Endothelial cell (in vitro differentiated cells): ENCODE data around the gene PPIL6. TPM values are rescaled to one million over a fixed set of nuclear protein-coding genes. Genes with fewer than 3 reads are reported as not detected.

Source experiments
- DNase-seq: peaks from one replicate; pipeline ENCODE4 v3.0.0; 2021; ENCODE audit warnings: low spot score
- H3K27ac Mint-ChIP-seq: one replicate; pipeline ENCODE4 v1.8.0; 2021; ENCODE audit warnings: mixed read lengths, inconsistent platforms; ENCODE audit not compliant: unreplicated experiment
- H3K27me3 Mint-ChIP-seq: one replicate; pipeline ENCODE4 v1.8.0; 2021; ENCODE audit warnings: mild to moderate bottlenecking, moderate library complexity, mixed read lengths, inconsistent platforms; ENCODE audit not compliant: unreplicated experiment
- H3K36me3 Mint-ChIP-seq: one replicate; pipeline ENCODE4 v1.8.0; 2021; ENCODE audit warnings: mild to moderate bottlenecking, low read depth, mixed read lengths, inconsistent platforms; ENCODE audit not compliant: unreplicated experiment
- H3K4me1 Mint-ChIP-seq: one replicate; pipeline ENCODE4 v1.8.0; 2021; ENCODE audit warnings: mild to moderate bottlenecking, mixed read lengths, inconsistent platforms; ENCODE audit not compliant: unreplicated experiment
- H3K4me3 Mint-ChIP-seq: one replicate; pipeline ENCODE4 v1.8.0; 2021; ENCODE audit warnings: mild to moderate bottlenecking, mixed read lengths, inconsistent platforms; ENCODE audit not compliant: unreplicated experiment
- H3K9me3 Mint-ChIP-seq: one replicate; pipeline ENCODE4 v1.8.0; 2021; ENCODE audit warnings: mixed read lengths, inconsistent platforms; ENCODE audit not compliant: unreplicated experiment
- total RNA-seq: library from RNA; stranded (reverse); fragmentation: NEBNext Ultra II Directional; extraction: Animal tissue kit (Norgen Biotek cat#: 25700); gene quantifications from one replicate; pipeline ENCODE4 v1.2.1, GENCODE V29; 2021; ENCODE audit not compliant: unreplicated experiment
- TF ChIP-seq, protein P1 (sequence below): fragments of 200-600 bp; sonication (generic); IDR thresholded peaks from one replicate; pipeline ENCODE4 v1.5.0; 2021; ENCODE audit warnings: antibody characterized with exemption; ENCODE audit not compliant: unreplicated experiment

PPIL6 gene
- total RNA-seq, 1 donor from 2014 or later, result 0.95 TPM

DNA sequence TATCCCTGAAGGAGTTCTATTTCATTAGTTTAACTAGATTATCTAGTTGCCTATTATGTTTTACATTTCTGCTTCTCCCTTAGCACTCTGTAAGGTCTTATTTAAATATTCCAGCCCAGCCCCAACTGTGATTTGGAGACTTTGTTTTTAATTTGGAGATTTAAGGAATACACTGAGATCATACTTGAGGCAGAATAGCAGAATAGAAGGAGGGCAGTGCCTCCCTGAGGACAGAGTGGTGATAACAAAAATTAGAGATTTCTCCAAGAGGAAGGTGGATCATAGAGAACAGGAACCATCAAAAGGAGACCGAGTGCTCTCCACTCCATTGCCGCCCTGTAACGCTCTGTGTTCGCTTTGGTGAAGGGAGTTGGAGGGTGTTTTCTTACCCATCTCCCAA is 43.4 kb downstream of the PPIL6 start:
- peaks cover 4% of the 10 kb centered on the region for H3K4me1 Mint-ChIP-seq

DNA sequence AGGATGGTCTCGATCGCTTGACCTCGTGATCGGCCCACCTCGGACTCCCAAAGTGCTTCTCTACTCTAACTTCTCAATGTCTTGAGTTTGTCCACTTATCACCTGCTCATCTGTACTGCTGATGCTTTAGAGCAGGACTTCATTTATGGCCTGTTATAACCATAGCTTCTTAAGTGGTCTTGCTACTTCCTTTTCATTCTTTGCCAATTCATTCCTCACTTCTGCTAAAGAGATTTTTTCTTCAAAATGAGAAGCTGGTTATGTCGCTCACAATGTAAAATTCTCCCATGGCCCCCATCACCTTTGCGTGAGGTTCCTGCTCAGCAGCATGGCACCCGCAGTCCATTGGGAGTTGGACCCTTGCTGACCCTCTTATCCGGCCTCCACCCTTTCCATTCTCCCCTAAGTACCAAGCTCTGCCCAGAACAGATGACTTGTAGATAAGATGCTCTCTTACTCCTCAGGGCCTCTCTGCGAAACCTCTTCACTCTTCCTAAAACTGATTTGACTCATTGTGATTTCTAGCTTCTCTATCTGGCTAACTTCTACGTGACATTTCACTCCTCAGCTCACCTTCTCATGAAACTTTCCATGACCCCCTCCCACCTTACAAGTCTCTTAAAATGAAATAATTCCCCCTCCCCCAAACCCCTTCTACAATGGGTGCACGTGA is 44.2 kb downstream of the PPIL6 start:
- H3K4me1 Mint-ChIP-seq, result peaks cover 4% of the 10 kb centered on the region
- no peaks in the 10 kb centered on the region for H3K27me3 Mint-ChIP-seq
- no peaks in the 10 kb centered on the region for H3K9me3 Mint-ChIP-seq
- H3K27ac Mint-ChIP-seq, result no peak overlapping the region
- H3K4me3 Mint-ChIP-seq, result no peak overlapping the region
- H3K36me3 Mint-ChIP-seq, result no peaks in the 10 kb centered on the region
- DNase-seq, result no peak
- TF ChIP-seq, protein P1, sequence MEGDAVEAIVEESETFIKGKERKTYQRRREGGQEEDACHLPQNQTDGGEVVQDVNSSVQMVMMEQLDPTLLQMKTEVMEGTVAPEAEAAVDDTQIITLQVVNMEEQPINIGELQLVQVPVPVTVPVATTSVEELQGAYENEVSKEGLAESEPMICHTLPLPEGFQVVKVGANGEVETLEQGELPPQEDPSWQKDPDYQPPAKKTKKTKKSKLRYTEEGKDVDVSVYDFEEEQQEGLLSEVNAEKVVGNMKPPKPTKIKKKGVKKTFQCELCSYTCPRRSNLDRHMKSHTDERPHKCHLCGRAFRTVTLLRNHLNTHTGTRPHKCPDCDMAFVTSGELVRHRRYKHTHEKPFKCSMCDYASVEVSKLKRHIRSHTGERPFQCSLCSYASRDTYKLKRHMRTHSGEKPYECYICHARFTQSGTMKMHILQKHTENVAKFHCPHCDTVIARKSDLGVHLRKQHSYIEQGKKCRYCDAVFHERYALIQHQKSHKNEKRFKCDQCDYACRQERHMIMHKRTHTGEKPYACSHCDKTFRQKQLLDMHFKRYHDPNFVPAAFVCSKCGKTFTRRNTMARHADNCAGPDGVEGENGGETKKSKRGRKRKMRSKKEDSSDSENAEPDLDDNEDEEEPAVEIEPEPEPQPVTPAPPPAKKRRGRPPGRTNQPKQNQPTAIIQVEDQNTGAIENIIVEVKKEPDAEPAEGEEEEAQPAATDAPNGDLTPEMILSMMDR, result no peak

More for the DNA sequence above, 43.4 kb downstream of the PPIL6 start:
- H3K27ac Mint-ChIP-seq, result no peak overlapping the region
- H3K27me3 Mint-ChIP-seq, result no peaks in the 10 kb centered on the region
- DNase-seq, result no peak
- no peaks in the 10 kb centered on the region for H3K9me3 Mint-ChIP-seq
- H3K4me3 Mint-ChIP-seq, result no peak overlapping the region
- TF ChIP-seq, protein P1, result no peak
- H3K36me3 Mint-ChIP-seq, result no peaks in the 10 kb centered on the region

DNA sequence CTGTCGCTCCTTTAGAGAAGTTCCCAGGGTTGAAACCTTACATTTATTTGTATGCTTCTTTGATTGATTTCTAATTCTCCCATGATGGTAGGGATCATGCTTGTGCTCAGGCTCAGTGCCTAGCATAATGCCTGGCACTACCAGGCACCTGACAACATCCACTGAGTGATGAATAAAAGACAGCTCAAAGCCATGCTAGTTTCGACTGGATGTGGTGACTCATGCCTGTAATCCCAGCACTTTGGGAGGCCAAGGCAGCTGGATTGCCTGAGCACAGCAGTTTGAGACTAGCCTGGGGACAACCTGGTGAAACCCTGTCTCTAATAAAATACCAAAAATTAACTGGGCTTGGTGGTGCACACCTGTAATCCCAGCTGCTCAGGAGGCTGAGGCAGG is 46.5 kb downstream of the PPIL6 start:
- TF ChIP-seq, protein P1, result no peak
- no peaks in the 10 kb centered on the region for H3K27me3 Mint-ChIP-seq

DNA sequence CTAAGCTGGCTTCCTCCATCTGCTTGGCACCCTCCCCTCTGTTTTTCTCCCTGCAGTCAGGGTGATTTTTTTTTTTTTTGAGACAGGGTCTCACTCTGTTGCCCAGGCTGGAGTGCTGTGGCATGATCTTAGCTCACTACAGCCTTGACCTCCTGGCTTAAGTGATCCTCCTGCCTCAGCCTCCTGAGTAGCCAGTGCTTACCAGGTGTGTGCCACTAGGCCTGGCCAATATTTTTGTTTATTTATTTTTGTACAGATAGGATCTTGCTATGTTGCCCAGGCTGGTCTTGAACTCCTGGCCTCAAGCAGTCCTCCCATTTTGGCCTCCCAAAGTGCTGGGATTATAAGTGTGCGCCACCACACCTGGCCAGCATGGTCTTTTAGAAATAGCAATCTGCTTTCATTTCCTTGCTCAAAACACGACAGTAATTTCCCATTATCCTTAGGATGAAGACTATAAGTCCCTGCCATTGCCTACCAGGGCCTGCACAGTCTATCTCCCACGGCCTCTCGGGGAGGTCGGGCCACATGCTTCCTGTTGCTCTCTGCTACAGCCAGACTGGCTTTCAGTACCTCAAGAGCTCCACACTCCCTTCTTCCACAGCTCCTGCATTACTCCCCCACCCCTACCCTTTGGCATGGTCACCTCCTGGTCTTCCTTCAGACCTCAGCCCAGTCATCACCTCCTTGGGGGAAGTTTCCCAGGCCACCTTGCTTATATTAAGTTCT is 47.1 kb downstream of the PPIL6 start:
- DNase-seq, result no peak
- TF ChIP-seq, protein P1, result no peak
- Mint-ChIP-seq H3K27ac (no peak overlapping the region), H3K27me3 (no peaks in the 10 kb centered on the region), H3K4me3 (no peak overlapping the region), H3K4me1 (peaks cover 4% of the 10 kb centered on the region), H3K36me3 (no peaks in the 10 kb centered on the region), H3K9me3 (no peaks in the 10 kb centered on the region)

More for the DNA sequence above, 46.5 kb downstream of the PPIL6 start:
- H3K4me1 Mint-ChIP-seq, result peaks cover 4% of the 10 kb centered on the region
- no peak overlapping the region for H3K27ac Mint-ChIP-seq
- no peak overlapping the region for H3K4me3 Mint-ChIP-seq
- no peak for DNase-seq
- no peaks in the 10 kb centered on the region for H3K9me3 Mint-ChIP-seq
- H3K36me3 Mint-ChIP-seq, result no peaks in the 10 kb centered on the region
